WTC11 (cell line): Measurements from ENCODE around the gene OGFR. TPM values are rescaled to one million over a fixed set of nuclear protein-coding genes. Genes with fewer than 3 reads are reported as not detected.

Experiments
- ATAC-seq: fragments of 200-7000 bp; cut with Tn5 transposase; 2 replicates; pipeline ENCODE4 v1.10.0; 2021; ENCODE audit warnings: mild to moderate bottlenecking, moderate library complexity
- CTCF ChIA-PET: fragments of 300-600 bp; sonication (Branson Sonifier 250); formaldehyde crosslinking; loops from one replicate; lab custom pipeline; 2021; ENCODE audit warnings: antibody characterized with exemption; lab: Charles Lee
- POLR2A ChIA-PET: fragments of 350-600 bp; sonication (Branson Sonifier 250); formaldehyde crosslinking; loops from one replicate; lab custom pipeline; 2021; ENCODE audit warnings: antibody characterized with exemption; lab: Charles Lee
- DNase-seq: peaks from one replicate; pipeline ENCODE4 v3.0.0; 2021; ENCODE audit warnings: low spot score
- H3K27ac Mint-ChIP-seq: 2 replicates; pipeline ENCODE4 v1.8.0; 2021; ENCODE audit warnings: mixed read lengths
- H3K27me3 Mint-ChIP-seq: 2 replicates; pipeline ENCODE4 v1.8.0; 2021; ENCODE audit warnings: low read depth, mild to moderate bottlenecking, moderate library complexity, mixed read lengths
- H3K36me3 Mint-ChIP-seq: 2 replicates; pipeline ENCODE4 v1.8.0; 2021; ENCODE audit warnings: mixed read lengths
- H3K4me1 Mint-ChIP-seq: 2 replicates; pipeline ENCODE4 v1.8.0; 2022; ENCODE audit warnings: mixed read lengths
- H3K4me3 Mint-ChIP-seq: 2 replicates; pipeline ENCODE4 v1.8.0; 2021; ENCODE audit warnings: mild to moderate bottlenecking, moderate library complexity, mixed read lengths
- H3K9me3 Mint-ChIP-seq: 2 replicates; pipeline ENCODE4 v1.8.0; 2021; ENCODE audit warnings: mixed read lengths
- ARID4B ChIP-seq: sonication (generic); formaldehyde crosslinking; IDR thresholded peaks from 2 replicates; pipeline ENCODE4 v1.8.0; 2023; ENCODE audit warnings: missing genetic modification reagents, mild to moderate bottlenecking, borderline replicate concordance
- ATF1 ChIP-seq: sonication (generic); formaldehyde crosslinking; IDR thresholded peaks from 2 replicates; pipeline ENCODE4 v1.8.1; 2023; ENCODE audit warnings: mild to moderate bottlenecking, moderate library complexity, missing genetic modification reagents
- E2F4 ChIP-seq: sonication (generic); formaldehyde crosslinking; IDR thresholded peaks from 2 replicates; pipeline ENCODE4 v1.8.1; 2022; ENCODE audit warnings: low read depth, mild to moderate bottlenecking, moderate library complexity, missing genetic modification reagents, borderline replicate concordance
- GABPB1 ChIP-seq: sonication (generic); formaldehyde crosslinking; IDR thresholded peaks from 2 replicates; pipeline ENCODE4 v1.8.1; 2023; ENCODE audit warnings: mild to moderate bottlenecking, missing genetic modification reagents
- MAX ChIP-seq: sonication (generic); formaldehyde crosslinking; IDR thresholded peaks from 2 replicates; pipeline ENCODE4 v1.8.0; 2022; ENCODE audit warnings: mild to moderate bottlenecking, missing genetic modification reagents
- NFATC4 ChIP-seq: fragments of 250-450 bp; sonication (Bioruptor Pico); IDR thresholded peaks from 2 replicates; pipeline ENCODE4 v1.9.0; 2021; ENCODE audit warnings: mild to moderate bottlenecking
- SOX15 ChIP-seq: fragments of 250-450 bp; sonication (Bioruptor Pico); IDR thresholded peaks from 2 replicates; pipeline ENCODE4 v1.9.0; 2021; ENCODE audit warnings: mild to moderate bottlenecking
- STAT6 ChIP-seq: sonication (generic); formaldehyde crosslinking; conservative IDR thresholded peaks from 2 replicates; pipeline ENCODE4 v1.8.1; 2023; ENCODE audit warnings: mild to moderate bottlenecking, low read depth, missing genetic modification reagents, moderate library complexity
- TEAD4 ChIP-seq: sonication (generic); formaldehyde crosslinking; IDR thresholded peaks from 2 replicates; pipeline ENCODE4 v1.8.0; 2022; ENCODE audit warnings: mild to moderate bottlenecking, missing genetic modification reagents
- ZBTB43 ChIP-seq: sonication (generic); formaldehyde crosslinking; IDR thresholded peaks from 2 replicates; pipeline ENCODE4 v1.8.1; 2023; ENCODE audit warnings: mild to moderate bottlenecking, missing genetic modification reagents
- ZNF219 ChIP-seq: sonication (generic); formaldehyde crosslinking; IDR thresholded peaks from 2 replicates; pipeline ENCODE4 v1.8.0; 2023; ENCODE audit warnings: missing genetic modification reagents, mild to moderate bottlenecking, borderline replicate concordance
- ZNF232 ChIP-seq: sonication (generic); formaldehyde crosslinking; IDR thresholded peaks from 2 replicates; pipeline ENCODE4 v1.8.0; 2022; ENCODE audit warnings: mild to moderate bottlenecking, missing genetic modification reagents
- ZNF317 ChIP-seq: sonication (generic); formaldehyde crosslinking; IDR thresholded peaks from 2 replicates; pipeline ENCODE4 v1.8.1; 2023; ENCODE audit warnings: low read depth, mild to moderate bottlenecking, moderate library complexity, missing genetic modification reagents, borderline replicate concordance
- ZNF396 ChIP-seq: fragments of 250-450 bp; sonication (Bioruptor Pico); IDR thresholded peaks from 2 replicates; pipeline ENCODE4 v1.8.0; 2021; ENCODE audit warnings: mild to moderate bottlenecking, moderate library complexity, borderline replicate concordance
- ZNF425 ChIP-seq: fragments of 250-450 bp; sonication (Bioruptor Pico); conservative IDR thresholded peaks from 2 replicates; pipeline ENCODE4 v1.9.0; 2021; ENCODE audit warnings: mild to moderate bottlenecking
- ZNF671 ChIP-seq: fragments of 250-450 bp; sonication (Bioruptor Pico); IDR thresholded peaks from 2 replicates; pipeline ENCODE4 v1.8.0; 2021; ENCODE audit warnings: mild to moderate bottlenecking
- ZSCAN18 ChIP-seq: fragments of 250-450 bp; sonication (Bioruptor Pico); IDR thresholded peaks from 2 replicates; pipeline ENCODE4 v2.1.2; 2022; ENCODE audit warnings: mild to moderate bottlenecking, moderate library complexity
- total RNA-seq: library from RNA; stranded (reverse); gene quantifications from 3 replicates; pipeline ENCODE4 v1.2.3, GENCODE V29; 2021

Gene OGFR
- total RNA-seq, 1 experiment from 2014 or later, result 43.3 TPM

- no peak for TF ChIP-seq ZSCAN18 (CRISPR knock-in tag)
- TF ChIP-seq E2F4, result no peak
- no peak for TF ChIP-seq NFATC4
- TF ChIP-seq GABPB1 (CRISPR knock-in tag), result no peak
- TF ChIP-seq ATF1 (CRISPR knock-in tag), result no peak
Observed at GRCh38 chr20:62804627-62805154, at the start of gene OGFR (continued).

- H3K9me3 Mint-ChIP-seq, result no peaks in the 10 kb centered on the region
- H3K4me3 Mint-ChIP-seq, result no peak overlapping the region
- no peak overlapping the region for H3K27ac Mint-ChIP-seq
- H3K4me1 Mint-ChIP-seq, result peaks cover 2% of the 10 kb centered on the region; the same call in 1 of the 2 replicates
- peaks cover 9% of the 10 kb centered on the region for H3K27me3 Mint-ChIP-seq
- no peak for DNase-seq
- CTCF ChIA-PET, result no interaction called here
- H3K36me3 Mint-ChIP-seq, result no peaks in the 10 kb centered on the region
- TF ChIP-seq ZNF317 (CRISPR knock-in tag) (no peak), ARID4B (CRISPR knock-in tag) (no peak), ZNF219 (CRISPR knock-in tag) (no peak), E2F4 (no peak), TEAD4 (CRISPR knock-in tag) (no peak), ZNF396 (CRISPR knock-in tag) (no peak), ZNF671 (CRISPR knock-in tag) (no peak), ZNF232 (no peak), MAX (CRISPR knock-in tag) (no peak), SOX15 (CRISPR knock-in tag) (no peak), ZNF425 (CRISPR knock-in tag) (no peak), STAT6 (CRISPR knock-in tag) (no peak), ZBTB43 (CRISPR knock-in tag) (no peak)
- TF ChIP-seq, all 79 proteins: peak for 0
- POLR2A ChIA-PET, result no interaction called here
- no peak for ATAC-seq
Observed at GRCh38 chr20:62754991-62755356, 49.7 kb upstream of the OGFR start.
